K562 (cell line): ENCODE measurements around the gene KCNE1. TPM values are rescaled to one million over a fixed set of nuclear protein-coding genes. Genes with fewer than 3 reads are reported as not detected.
A peak's percentile ranks its signal among the peaks of the same experiment; 100 is the strongest.

Experiments
- ATF1 ChIP-seq, 2 experiments: fragments of 450-650 bp in 1 of 2; IDR thresholded peaks; 2 replicates each; pipeline ENCODE4 v1.6.1; 2016; ENCODE audit warnings: missing compliant biosample characterization in 1 of 2, missing genetic modification characterization in 1 of 2
- ATF7 ChIP-seq: fragments of 450-650 bp; IDR thresholded peaks from 2 replicates; pipeline ENCODE4 v1.7.1; 2014; ENCODE audit warnings: mild to moderate bottlenecking, moderate library complexity
- COPS2 ChIP-seq: fragments of 450-650 bp; conservative IDR thresholded peaks from 2 replicates; pipeline ENCODE4 v1.6.1; 2016; ENCODE audit warnings: mild to moderate bottlenecking, moderate library complexity
- DDX20 ChIP-seq: fragments of 450-650 bp; IDR thresholded peaks from 2 replicates; pipeline ENCODE4 v1.6.1; 2016; ENCODE audit warnings: missing genetic modification characterization, low read depth, mild to moderate bottlenecking, missing compliant biosample characterization, moderate library complexity
- E2F3 ChIP-seq: fragments of 250-450 bp; sonication (Bioruptor Pico); IDR thresholded peaks from 2 replicates; pipeline ENCODE4 v1.4.0; 2020; ENCODE audit warnings: mild to moderate bottlenecking
- ELF2 ChIP-seq: fragments of 250-450 bp; sonication (Bioruptor Pico); IDR thresholded peaks from 2 replicates; pipeline ENCODE4 v1.5.0; 2021; ENCODE audit warnings: mild to moderate bottlenecking
- EP300 ChIP-seq: IDR thresholded peaks from 2 replicates; pipeline ENCODE4 v1.6.1; 2012; ENCODE audit warnings: low read length, improper control_type of control experiment
- GTF2A2 ChIP-seq: IDR thresholded peaks from 2 replicates; pipeline ENCODE4 v1.6.1; 2016; ENCODE audit warnings: mild to moderate bottlenecking, missing genetic modification characterization, missing compliant biosample characterization
- KDM2B ChIP-seq: fragments of 250-450 bp; sonication (Bioruptor Pico); IDR thresholded peaks from 2 replicates; pipeline ENCODE4 v1.8.0; 2021; ENCODE audit warnings: mild to moderate bottlenecking, moderate library complexity
- KDM5B ChIP-seq: fragments of 200-600 bp; sonication (generic); IDR thresholded peaks from 2 replicates; pipeline ENCODE4 v1.6.1; 2012; ENCODE audit warnings: low read depth, mild to moderate bottlenecking, moderate library complexity, low read length, control low read depth, inconsistent platforms; ENCODE audit not compliant: insufficient replicate concordance
- LEF1 ChIP-seq: fragments of 450-650 bp; IDR thresholded peaks from 2 replicates; pipeline ENCODE4 v1.6.1; 2016; ENCODE audit warnings: mild to moderate bottlenecking
- NR2C2 ChIP-seq, 2 experiments: fragments of 200-800 bp in 1 of 2; sonication (Bioruptor generic) in 1 of 2; sonication (generic) in 1 of 2; formaldehyde crosslinking in 1 of 2; IDR thresholded peaks; 2 replicates each; pipeline versions ENCODE4 v1.6.1 to v1.8.0; 2016 to 2022; ENCODE audit warnings: mild to moderate bottlenecking in 1 of 2, missing compliant biosample characterization in 1 of 2, missing genetic modification characterization in 1 of 2, missing genetic modification reagents in 1 of 2
- POLR2B ChIP-seq: fragments of 450-650 bp; IDR thresholded peaks from 2 replicates; pipeline ENCODE4 v1.6.1; 2018; ENCODE audit warnings: low read depth; ENCODE audit not compliant: partially characterized antibody
- STAT5B ChIP-seq: fragments of 250-450 bp; sonication (Bioruptor Pico); IDR thresholded peaks from 2 replicates; pipeline ENCODE4 v1.8.0; 2021; ENCODE audit warnings: mild to moderate bottlenecking, inconsistent platforms
- TBL1XR1 ChIP-seq, 2 experiments: IDR thresholded peaks; 2 replicates each; pipeline ENCODE4 v1.6.1; 2012; ENCODE audit warnings: improper control_type of control experiment in 2 of 2, low read length in 2 of 2, mild to moderate bottlenecking in 1 of 2
- TCF3 ChIP-seq: sonication (generic); formaldehyde crosslinking; IDR thresholded peaks from 2 replicates; pipeline ENCODE4 v1.4.0; 2020; ENCODE audit warnings: mild to moderate bottlenecking, missing genetic modification reagents
- ZKSCAN1 ChIP-seq: fragments of 150-350 bp; IDR thresholded peaks from 2 replicates; pipeline ENCODE4 v1.6.1; 2016; ENCODE audit warnings: low read depth, low read length
- ZNF24 ChIP-seq: fragments of 450-650 bp; IDR thresholded peaks from 2 replicates; pipeline ENCODE4 v1.6.1; 2016
- ZNF584 ChIP-seq: fragments of 200-800 bp; sonication (Bioruptor generic); IDR thresholded peaks from 2 replicates; pipeline ENCODE4 v1.6.1; 2016; ENCODE audit warnings: low read depth, mild to moderate bottlenecking, missing genetic modification characterization, missing compliant biosample characterization
- ZNF589 ChIP-seq: fragments of 200-800 bp; sonication (Bioruptor generic); IDR thresholded peaks from 2 replicates; pipeline ENCODE4 v1.6.1; 2016; ENCODE audit warnings: low read depth, missing genetic modification characterization, missing compliant biosample characterization
- polyA plus RNA-seq, 8 experiments: library from polyadenylated mRNA; depleted of rRNA in 4 of 8; stranded (reverse) in 5 of 8; unstranded in 3 of 8; fragments of >200 nt; fragmentation: Nextera tagmentation in 2 of 8; fragmentation: Illumina TruSeq in 1 of 8; extraction: Ambion mirVana in 2 of 8; extraction: Trizol in 1 of 8; gene quantifications; 2 replicates each; pipeline versions ENCODE4 v1.2.1 to v1.2.3, GENCODE V29; 2011 to 2014; ENCODE audit warnings: inconsistent platforms in 1 of 8, missing spikeins in 1 of 8
- total RNA-seq, 7 experiments: library from RNA; depleted of rRNA in 6 of 7; stranded (reverse); fragments of >200 nt in 6 of 7; fragmentation: Illumina TruSeq in 2 of 7; extraction: Trizol in 2 of 7; gene quantifications; 2 replicates each; pipeline versions ENCODE4 v1.2.1 to v1.2.3, GENCODE V29; 2011 to 2021; ENCODE audit warnings: low replicate concordance in 1 of 7
- TF ChIP-seq, protein P1 (sequence below): fragments of 450-650 bp; formaldehyde crosslinking; IDR thresholded peaks from 2 replicates; pipeline ENCODE4 v1.4.0; 2020; ENCODE audit warnings: mild to moderate bottlenecking
- TF ChIP-seq, protein P2 (sequence below), 2 experiments: fragments of 200-800 bp in 1 of 2; sonication (Bioruptor generic) in 1 of 2; sonication (generic) in 1 of 2; formaldehyde crosslinking in 1 of 2; IDR thresholded peaks in 1 of 2; conservative IDR thresholded peaks in 1 of 2; 2 replicates each; pipeline versions ENCODE4 v1.5.0 to v1.6.1; 2016 to 2020; ENCODE audit warnings: missing compliant biosample characterization in 1 of 2, missing genetic modification characterization in 1 of 2, missing genetic modification reagents in 1 of 2
- TF ChIP-seq, protein P3 (sequence below): sonication (generic); formaldehyde crosslinking; IDR thresholded peaks from 2 replicates; pipeline ENCODE4 v1.5.0; 2020; ENCODE audit warnings: missing genetic modification reagents
- TF ChIP-seq, protein P4 (sequence below): fragments of 450-650 bp; IDR thresholded peaks from 2 replicates; pipeline ENCODE4 v1.6.1; 2017; ENCODE audit warnings: mild to moderate bottlenecking, moderate library complexity

Gene KCNE1
- total and polyA plus RNA-seq, 9 of the 15 experiments (the other 6 are each of a cell fraction or from before 2014, with no cell fraction given): 0.05 to 0.22 (median 0.11) TPM; not detected in 3

DNA sequence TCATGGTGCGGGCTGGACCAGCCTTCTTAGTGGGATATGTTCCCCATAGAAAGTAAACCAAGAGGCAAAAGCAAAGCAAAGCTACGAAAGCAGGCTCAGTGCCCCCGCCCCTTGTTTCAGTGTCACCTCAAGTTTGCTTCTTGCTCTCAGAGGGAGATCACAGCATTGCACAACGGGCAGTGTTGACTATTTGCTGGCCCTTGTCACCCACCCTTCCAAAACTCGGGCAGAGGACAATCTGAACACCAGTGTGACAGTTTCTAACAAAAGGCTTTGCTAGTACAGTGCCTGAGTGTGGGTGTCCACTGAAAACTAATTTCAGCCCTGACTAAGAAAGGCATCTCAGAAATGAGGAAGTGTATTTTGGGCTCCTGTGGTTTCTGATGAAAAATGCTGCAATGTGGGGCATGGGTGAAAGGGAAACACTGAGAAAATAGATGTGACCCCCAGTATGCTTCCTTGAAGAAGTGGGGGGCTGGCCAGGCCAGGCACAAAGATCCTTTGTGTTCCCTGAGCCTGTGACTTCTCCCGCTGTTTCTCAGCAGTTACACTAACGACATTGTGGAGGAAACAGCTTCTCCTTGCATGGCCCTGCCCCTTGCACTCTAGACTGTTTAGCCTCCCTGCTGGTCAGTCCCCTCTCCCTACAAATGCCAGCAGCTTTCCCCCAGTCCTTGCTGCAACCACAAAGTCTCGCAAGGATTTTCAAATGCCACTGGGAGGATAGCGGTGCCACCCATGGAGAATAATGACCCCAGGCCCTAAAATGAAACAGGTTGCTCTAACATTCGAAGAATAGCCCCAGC lies 33.3 kb upstream of the KCNE1 start (continued):
- no peak for TF ChIP-seq POLR2B
- TF ChIP-seq, protein P1, sequence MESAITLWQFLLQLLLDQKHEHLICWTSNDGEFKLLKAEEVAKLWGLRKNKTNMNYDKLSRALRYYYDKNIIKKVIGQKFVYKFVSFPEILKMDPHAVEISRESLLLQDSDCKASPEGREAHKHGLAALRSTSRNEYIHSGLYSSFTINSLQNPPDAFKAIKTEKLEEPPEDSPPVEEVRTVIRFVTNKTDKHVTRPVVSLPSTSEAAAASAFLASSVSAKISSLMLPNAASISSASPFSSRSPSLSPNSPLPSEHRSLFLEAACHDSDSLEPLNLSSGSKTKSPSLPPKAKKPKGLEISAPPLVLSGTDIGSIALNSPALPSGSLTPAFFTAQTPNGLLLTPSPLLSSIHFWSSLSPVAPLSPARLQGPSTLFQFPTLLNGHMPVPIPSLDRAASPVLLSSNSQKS (CRISPR knock-in tag): no peak
- peak; percentile 55; the same call in 1 of the 2 replicates for TF ChIP-seq EP300
- no peak for TF ChIP-seq ZKSCAN1
- TF ChIP-seq GTF2A2 (tag): no peak
- no peak for TF ChIP-seq ELF2
- no peak for TF ChIP-seq TCF3
- 0 out of 2 replicates have a peak, but pooled peaks have one; percentile 46 for TF ChIP-seq NR2C2 (CRISPR knock-in tag; IDR thresholded peaks at IDR 0.05)
- peak; percentile 92 for TF ChIP-seq NR2C2 (tag; IDR thresholded peaks at IDR 0.05)
- no peak for TF ChIP-seq TBL1XR1 (IDR thresholded peaks at IDR 0.05; ENCODE audit: low read length in 2 of 2)
- peak; percentile 88; the same call in 1 of the 2 replicates for TF ChIP-seq ZNF584 (CRISPR knock-in tag)
- no peak for TF ChIP-seq ZNF24
- TF ChIP-seq E2F3 (CRISPR knock-in tag): peak; percentile 15; the same call in 1 of the 2 replicates
- TF ChIP-seq ATF1 (CRISPR knock-in tag; IDR thresholded peaks at IDR 0.05): no peak
- no peak for TF ChIP-seq ATF1 (tag; IDR thresholded peaks at IDR 0.05)
- TF ChIP-seq, protein P2, sequence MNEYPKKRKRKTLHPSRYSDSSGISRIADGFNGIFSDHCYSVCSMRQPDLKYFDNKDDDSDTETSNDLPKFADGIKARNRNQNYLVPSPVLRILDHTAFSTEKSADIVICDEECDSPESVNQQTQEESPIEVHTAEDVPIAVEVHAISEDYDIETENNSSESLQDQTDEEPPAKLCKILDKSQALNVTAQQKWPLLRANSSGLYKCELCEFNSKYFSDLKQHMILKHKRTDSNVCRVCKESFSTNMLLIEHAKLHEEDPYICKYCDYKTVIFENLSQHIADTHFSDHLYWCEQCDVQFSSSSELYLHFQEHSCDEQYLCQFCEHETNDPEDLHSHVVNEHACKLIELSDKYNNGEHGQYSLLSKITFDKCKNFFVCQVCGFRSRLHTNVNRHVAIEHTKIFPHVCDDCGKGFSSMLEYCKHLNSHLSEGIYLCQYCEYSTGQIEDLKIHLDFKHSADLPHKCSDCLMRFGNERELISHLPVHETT (CRISPR knock-in tag; conservative IDR thresholded peaks at IDR 0.05 in 1 of 2, IDR thresholded peaks at IDR 0.05 in 1 of 2): no peak
- TF ChIP-seq KDM2B (CRISPR knock-in tag): no peak
- no peak for TF ChIP-seq COPS2
- TF ChIP-seq DDX20 (tag): peak; percentile 44
- peak; percentile 51; the same call in 1 of the 2 replicates for TF ChIP-seq LEF1
- peak; percentile 87 for TF ChIP-seq ZNF589 (CRISPR knock-in tag)
- peak; percentile 77; the same call in 1 of the 2 replicates for TF ChIP-seq ATF7
- TF ChIP-seq, protein P3, sequence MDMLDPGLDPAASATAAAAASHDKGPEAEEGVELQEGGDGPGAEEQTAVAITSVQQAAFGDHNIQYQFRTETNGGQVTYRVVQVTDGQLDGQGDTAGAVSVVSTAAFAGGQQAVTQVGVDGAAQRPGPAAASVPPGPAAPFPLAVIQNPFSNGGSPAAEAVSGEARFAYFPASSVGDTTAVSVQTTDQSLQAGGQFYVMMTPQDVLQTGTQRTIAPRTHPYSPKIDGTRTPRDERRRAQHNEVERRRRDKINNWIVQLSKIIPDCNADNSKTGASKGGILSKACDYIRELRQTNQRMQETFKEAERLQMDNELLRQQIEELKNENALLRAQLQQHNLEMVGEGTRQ (CRISPR knock-in tag): no peak
- TF ChIP-seq KDM5B: no peak
- TF ChIP-seq, protein P4, sequence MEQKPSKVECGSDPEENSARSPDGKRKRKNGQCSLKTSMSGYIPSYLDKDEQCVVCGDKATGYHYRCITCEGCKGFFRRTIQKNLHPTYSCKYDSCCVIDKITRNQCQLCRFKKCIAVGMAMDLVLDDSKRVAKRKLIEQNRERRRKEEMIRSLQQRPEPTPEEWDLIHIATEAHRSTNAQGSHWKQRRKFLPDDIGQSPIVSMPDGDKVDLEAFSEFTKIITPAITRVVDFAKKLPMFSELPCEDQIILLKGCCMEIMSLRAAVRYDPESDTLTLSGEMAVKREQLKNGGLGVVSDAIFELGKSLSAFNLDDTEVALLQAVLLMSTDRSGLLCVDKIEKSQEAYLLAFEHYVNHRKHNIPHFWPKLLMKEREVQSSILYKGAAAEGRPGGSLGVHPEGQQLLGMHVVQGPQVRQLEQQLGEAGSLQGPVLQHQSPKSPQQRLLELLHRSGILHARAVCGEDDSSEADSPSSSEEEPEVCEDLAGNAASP: no peak
- no peak for TF ChIP-seq STAT5B (CRISPR knock-in tag)
